Stimulated activated CD8-positive, alpha-beta memory T cell treated with anti-CD3 and anti-CD28 coated beads, Interleukin-7, amount 100 ng/mL, for 48 hours (primary cell): ENCODE data around the gene PTGES3.
"Not testable (repeated sequence)": the region's sequence is repeated elsewhere in the genome, so short reads cannot be mapped to it uniquely, and the experiment has no call there.

Source experiments
- DNase-seq, 2 donors: peaks; one replicate each; pipeline ENCODE4 v3.0.0-alpha.2; 2020; ENCODE audit warnings: low read depth in 1 of 2; ENCODE audit errors: extremely low read depth in 1 of 2

The PTGES3 gene

GRCh38 chr12:56658921-56659320 is 29.2 kb downstream of the PTGES3 start:
- DNase-seq: no peak

DNA sequence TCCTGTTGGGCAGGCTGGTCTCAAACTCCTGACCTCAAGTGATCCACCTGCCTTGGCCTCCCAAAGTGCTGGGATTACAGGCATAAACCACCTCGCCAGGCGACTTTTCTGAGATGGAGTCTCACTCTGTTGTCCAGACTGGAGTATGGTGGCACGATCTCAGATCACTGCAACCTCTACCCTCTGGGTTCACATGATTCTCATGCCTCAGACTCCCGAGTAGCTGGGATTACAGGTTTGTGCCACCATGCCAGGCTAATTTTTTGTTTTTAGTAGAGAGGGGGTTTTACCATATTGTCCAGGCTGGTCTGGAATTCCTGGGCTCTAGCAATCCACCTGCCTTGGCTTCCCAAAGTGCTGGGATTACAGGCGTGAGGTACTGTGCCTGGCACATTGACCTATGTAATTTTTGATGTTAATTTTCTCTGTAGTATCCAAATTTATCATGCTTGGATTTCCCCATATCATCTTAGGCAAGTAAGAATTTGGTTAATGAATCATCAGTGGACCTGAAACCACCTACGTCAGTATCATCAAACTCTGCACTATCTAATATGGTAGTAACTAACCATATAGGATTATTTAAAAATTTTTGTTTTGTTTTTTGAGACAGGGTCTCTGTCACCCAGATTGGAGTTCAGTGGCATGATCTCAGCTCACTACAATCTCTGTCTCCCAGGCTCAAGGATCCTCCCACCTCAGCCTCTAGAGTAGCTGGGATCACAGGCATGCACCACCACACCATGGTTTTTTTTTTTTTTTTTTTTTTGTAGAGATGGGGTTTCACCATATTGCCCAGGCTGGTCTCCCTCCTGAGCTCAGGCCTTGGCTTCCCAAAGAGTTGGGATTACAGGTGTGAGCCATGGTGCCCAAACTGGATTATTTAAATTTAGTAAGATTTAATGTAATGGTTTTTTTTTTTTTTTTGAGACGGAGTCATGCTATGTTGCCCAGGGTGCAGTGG is 30.4 kb downstream of the PTGES3 start:
- DNase-seq: no peak

GRCh38 chr12:56653781-56654180 is 34.3 kb downstream of the PTGES3 start:
- DNase-seq: not testable (repeated sequence)

DNA sequence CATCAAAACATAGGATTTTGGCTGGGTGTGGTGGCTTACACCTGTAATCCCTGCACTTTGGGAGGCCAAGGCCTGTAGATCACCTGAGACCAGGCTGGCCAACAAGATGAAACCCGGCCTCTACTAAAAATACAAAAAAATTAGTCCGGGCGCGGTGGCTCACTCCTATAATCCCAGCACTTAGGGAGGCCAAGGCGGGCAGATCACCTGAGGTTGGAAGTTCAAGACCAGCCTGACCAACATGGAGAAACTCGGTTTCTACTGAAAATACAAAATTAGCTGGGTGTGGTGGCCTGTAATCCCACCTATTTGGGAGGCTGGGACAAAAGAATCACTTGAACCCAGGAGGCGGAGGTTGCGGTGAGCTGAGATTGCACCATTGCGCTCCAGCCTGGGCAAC is 40.1 kb downstream of the PTGES3 start:
- DNase-seq: not testable (repeated sequence)

GRCh38 chr12:56645717-56646446 is 42.2 kb downstream of the PTGES3 start, which contains the start of gene ATP5F1B:
TSS of gene ATP5F1B (minus strand) at chr12:56645984. CDS start at chr12:56645963, 21 bp downstream.
- DNase-seq: peak; percentile 70 to 90

DNA sequence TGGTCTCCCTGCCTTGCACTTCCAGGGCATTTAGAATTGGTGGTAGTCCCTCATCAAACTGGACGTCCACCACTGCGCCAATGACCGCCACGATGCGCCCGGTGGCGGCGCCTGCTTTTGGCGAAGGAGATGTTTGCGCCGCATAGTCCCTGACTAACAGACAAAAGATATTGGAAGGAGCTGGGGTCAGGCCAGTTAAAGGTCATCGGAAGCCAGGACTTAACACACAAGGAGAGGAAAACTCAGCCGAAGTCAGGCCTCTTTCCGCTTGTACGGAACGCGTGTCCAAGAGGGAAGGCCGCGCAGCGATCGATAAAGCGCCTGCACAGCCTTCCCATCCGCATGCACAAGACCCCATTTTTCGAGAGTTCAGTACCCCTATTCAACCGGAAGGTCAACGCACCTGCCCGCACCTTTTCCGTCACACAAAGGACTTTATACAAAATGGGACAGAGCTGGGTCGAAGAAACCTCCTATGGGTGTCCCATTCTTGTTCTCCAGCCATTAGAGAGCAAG is 42.8 kb downstream of the PTGES3 start:
- DNase-seq: no peak

GRCh38 chr12:56644654-56645053 is 43.4 kb downstream of the PTGES3 start:
- no peak for DNase-seq

DNA sequence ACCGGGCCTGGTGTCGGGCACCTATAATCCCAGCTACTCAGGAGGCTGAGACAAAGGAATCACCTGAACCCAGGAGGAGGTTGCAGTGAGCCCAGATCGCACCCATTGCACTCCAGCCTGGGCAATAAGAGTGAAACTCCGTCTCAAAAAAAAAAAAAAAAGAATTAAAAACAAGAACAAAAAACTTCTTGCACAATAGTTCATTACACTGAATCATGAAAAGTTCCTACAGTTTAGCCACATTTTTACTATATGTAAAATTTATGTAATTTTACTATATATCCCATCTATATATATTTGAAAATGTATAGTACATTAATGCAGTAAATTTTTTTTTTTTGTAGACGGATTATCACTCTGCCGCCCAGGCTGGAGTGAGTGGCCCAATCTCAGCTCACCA is 46.9 kb downstream of the PTGES3 start:
- no peak for DNase-seq

- DNase-seq: no peak
Observed at GRCh38 chr12:56637621-56638020, 50.5 kb downstream of the PTGES3 start.

GRCh38 chr12:56636675-56637540 is 51.2 kb downstream of the PTGES3 start:
- peak; percentile 72 to 95 for DNase-seq

DNA sequence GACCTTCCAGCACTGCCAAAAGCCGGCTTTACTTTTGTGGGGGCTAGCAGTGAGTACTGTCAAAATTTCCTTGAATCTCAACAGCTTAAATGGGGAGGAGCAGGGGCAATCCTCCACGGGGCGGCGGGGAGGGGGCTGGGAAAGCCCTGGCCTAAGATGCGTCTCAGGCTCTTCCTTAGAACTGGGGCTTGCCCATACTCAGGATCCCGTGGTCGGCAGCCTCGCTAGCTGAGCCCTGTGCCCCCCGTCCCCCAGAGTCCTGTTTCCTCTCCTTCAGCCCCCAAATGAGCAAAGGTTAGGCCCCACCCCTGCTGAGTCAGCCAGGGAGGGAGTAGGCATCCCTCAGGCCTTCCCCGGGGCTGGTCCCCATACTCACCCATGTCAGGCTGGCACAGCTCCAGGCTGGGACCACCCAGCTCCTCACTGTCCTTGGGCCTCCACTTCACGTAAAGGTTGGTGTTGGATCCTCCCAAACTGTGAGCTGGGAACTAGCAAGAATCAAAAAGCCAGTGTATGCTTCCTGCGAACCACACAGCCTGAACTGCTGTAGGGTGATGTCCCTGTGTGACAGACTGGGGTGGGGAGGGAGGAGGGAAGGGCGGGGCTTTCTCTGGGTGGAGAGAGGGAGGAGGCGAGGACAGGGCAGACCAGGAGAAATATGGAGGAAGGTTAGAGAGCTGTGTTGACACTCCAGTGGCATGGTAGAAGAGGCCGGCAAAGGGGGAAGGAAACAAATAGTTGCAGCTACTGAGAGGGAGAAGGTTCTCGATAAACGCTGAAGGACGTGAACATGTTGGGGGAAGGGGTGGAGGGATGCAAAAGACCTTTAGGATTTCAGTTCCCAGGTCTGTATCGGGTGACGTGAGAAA is 52.0 kb downstream of the PTGES3 start:
- peak; percentile 73 to 86 for DNase-seq

- DNase-seq: peak in 1 of 2 donors; percentile 56
Observed at GRCh38 chr12:56634837-56635791, 53.0 kb downstream of the PTGES3 start.

DNA sequence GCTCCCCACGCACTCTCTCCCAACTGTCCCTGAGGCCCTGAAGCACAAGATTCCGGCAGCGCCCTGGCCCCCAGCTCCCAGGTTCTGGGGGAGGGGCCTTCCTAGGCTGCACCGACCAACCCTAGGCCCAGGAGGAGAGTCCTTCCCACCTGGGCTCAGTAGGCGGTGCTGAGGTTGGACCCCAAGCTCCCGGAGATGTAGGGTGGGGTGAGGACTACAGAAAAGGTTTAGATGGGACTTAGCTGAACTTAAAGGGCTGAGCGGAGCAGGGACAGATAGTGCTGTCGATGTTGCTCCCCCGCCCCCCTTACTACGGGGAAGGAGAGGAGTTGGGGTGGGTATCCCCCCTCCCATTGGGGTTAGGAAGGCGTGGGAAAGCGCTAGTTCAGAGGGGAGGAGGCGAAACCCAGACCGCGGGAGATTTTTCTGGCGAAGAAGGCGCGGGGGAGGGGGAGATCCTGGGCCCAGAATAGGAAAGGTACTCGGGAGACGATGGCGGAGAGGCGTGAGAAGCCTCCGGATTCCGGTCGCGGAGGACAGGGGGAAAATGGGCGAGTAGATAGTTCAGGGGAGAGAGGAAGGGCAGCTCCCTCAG is 53.7 kb downstream of the PTGES3 start:
- no peak for DNase-seq

- DNase-seq: no peak
Observed at GRCh38 chr12:56633468-56634241, 54.4 kb downstream of the PTGES3 start.

GRCh38 chr12:56632701-56633467 is 55.2 kb downstream of the PTGES3 start:
- DNase-seq: no peak
